HepG2 (cell line): ENCODE results near the gene MEA1. TPM values are rescaled to one million over a fixed set of nuclear protein-coding genes. Genes with fewer than 3 reads are reported as not detected.

Experiments
- ASH2L ChIP-seq: fragments of 300-600, 200-600 bp; sonication (generic); IDR thresholded peaks from 2 replicates; pipeline ENCODE4 v1.7.0; 2017; ENCODE audit warnings: low read depth, mild to moderate bottlenecking, moderate library complexity, mixed read lengths, low read length; ENCODE audit not compliant: insufficient read length
- EEA1 ChIP-seq: sonication (generic); formaldehyde crosslinking; IDR thresholded peaks from 2 replicates; pipeline ENCODE4 v1.5.1; 2020; ENCODE audit warnings: mild to moderate bottlenecking, missing genetic modification reagents, borderline replicate concordance
- FOSL1 ChIP-seq: sonication (generic); formaldehyde crosslinking; IDR thresholded peaks from 2 replicates; pipeline ENCODE4 v1.9.0; 2021; ENCODE audit warnings: missing genetic modification reagents, borderline replicate concordance
- FOXA1 ChIP-seq, 2 experiments: fragments of 450-650 bp in 1 of 2; sonication (generic) in 1 of 2; formaldehyde crosslinking in 1 of 2; IDR thresholded peaks; 2 replicates each; pipeline versions ENCODE4 v1.4.0 to v1.6.1; 2016 to 2020; ENCODE audit warnings: missing genetic modification reagents in 1 of 2
- FOXK1 ChIP-seq: sonication (generic); formaldehyde crosslinking; IDR thresholded peaks from 2 replicates; pipeline ENCODE4 v1.4.0; 2020; ENCODE audit warnings: low read depth, missing genetic modification reagents, borderline replicate concordance
- FOXP1 ChIP-seq, 2 experiments: fragments of 450-650 bp in 1 of 2; IDR thresholded peaks; 2 replicates each; pipeline ENCODE4 v1.6.1; 2017 to 2018; ENCODE audit warnings: antibody characterized with exemption in 1 of 2
- GPN1 ChIP-seq: sonication (generic); formaldehyde crosslinking; IDR thresholded peaks from 2 replicates; pipeline ENCODE4 v1.5.1; 2020; ENCODE audit warnings: missing genetic modification reagents, borderline replicate concordance
- PBX2 ChIP-seq: IDR thresholded peaks from 2 replicates; pipeline ENCODE4 v1.6.1; 2016; ENCODE audit warnings: control low read depth
- POLR2AphosphoS5 ChIP-seq: IDR thresholded peaks from 2 replicates; pipeline ENCODE4 v1.6.1; 2012; ENCODE audit warnings: low read depth, low read length
- SP1 ChIP-seq, 2 experiments: fragments of 450-650 bp in 1 of 2; sonication (generic) in 1 of 2; formaldehyde crosslinking in 1 of 2; IDR thresholded peaks; 2 replicates each; pipeline versions ENCODE4 v1.4.0 to v1.6.1; 2016 to 2020; ENCODE audit warnings: missing genetic modification reagents in 1 of 2
- TFDP2 ChIP-seq: sonication (generic); formaldehyde crosslinking; IDR thresholded peaks from 2 replicates; pipeline ENCODE4 v1.4.0; 2020; ENCODE audit warnings: missing genetic modification reagents
- TIGD3 ChIP-seq: sonication (generic); formaldehyde crosslinking; IDR thresholded peaks from 2 replicates; pipeline ENCODE4 v1.5.1; 2020; ENCODE audit warnings: mild to moderate bottlenecking, missing genetic modification reagents, borderline replicate concordance
- ZBTB25 ChIP-seq: IDR thresholded peaks from 2 replicates; pipeline ENCODE4 v1.6.1; 2018; ENCODE audit warnings: missing genetic modification reagents
- ZEB1 ChIP-seq: IDR thresholded peaks from 2 replicates; pipeline ENCODE4 v1.6.1; 2012; ENCODE audit warnings: mild to moderate bottlenecking, low read depth, inconsistent platforms; ENCODE audit not compliant: insufficient replicate concordance
- ZFP36 ChIP-seq: fragments of 150-350 bp; IDR thresholded peaks from 2 replicates; pipeline ENCODE4 v1.6.1; 2018; ENCODE audit warnings: borderline replicate concordance, low read length, low read depth; ENCODE audit not compliant: partially characterized antibody
- ZNF362 ChIP-seq: sonication (generic); formaldehyde crosslinking; IDR thresholded peaks from 2 replicates; pipeline ENCODE4 v1.4.0; 2020; ENCODE audit warnings: missing genetic modification reagents, mild to moderate bottlenecking, borderline replicate concordance
- ZNF792 ChIP-seq: IDR thresholded peaks from 2 replicates; pipeline ENCODE4 v1.6.1; 2016
- polyA plus RNA-seq, 8 experiments: library from polyadenylated mRNA; depleted of rRNA in 3 of 8; stranded (reverse) in 7 of 8; unstranded in 1 of 8; fragments of >200 nt; fragmentation: Illumina TruSeq in 4 of 8; extraction: Trizol in 4 of 8; gene quantifications; 2 replicates each; pipeline versions ENCODE4 v1.2.1 to v1.2.3, GENCODE V29; 2011 to 2016; ENCODE audit warnings: low read depth in 4 of 8, missing spikeins in 1 of 8, mixed read lengths in 1 of 8; ENCODE audit not compliant: insufficient read depth in 1 of 8
- total RNA-seq, 5 experiments: library from RNA; depleted of rRNA; stranded (reverse); fragments of >200 nt; fragmentation: Illumina TruSeq; extraction: Trizol; gene quantifications; 2 replicates each; pipeline ENCODE4 v1.2.3, GENCODE V29; 2016; ENCODE audit warnings: low read depth in 1 of 5
- TF ChIP-seq, protein P1 (sequence below): sonication (generic); formaldehyde crosslinking; IDR thresholded peaks from 2 replicates; pipeline ENCODE4 v1.4.0; 2020; ENCODE audit warnings: missing genetic modification reagents

MEA1 gene
- total and polyA plus RNA-seq, 2 of the 13 experiments (the other 11 are each of a cell fraction or from before 2014, with no cell fraction given) = 75.6 to 86.2 TPM

- TF ChIP-seq GPN1 = no peak
- TF ChIP-seq ZFP36 = no peak
- 0 out of 2 replicates have a peak, but pooled peaks have one; percentile 24 for TF ChIP-seq ZNF792 (CRISPR knock-in tag)
- TF ChIP-seq TFDP2 (CRISPR knock-in tag) = peak; percentile 56; the same call in 1 of the 2 replicates
- 0 out of 2 replicates have a peak, but pooled peaks have one; percentile 26 for TF ChIP-seq ZNF362 (CRISPR knock-in tag)
- TF ChIP-seq ASH2L = peak; percentile 71
- no peak for TF ChIP-seq FOSL1 (CRISPR knock-in tag)
- TF ChIP-seq, protein P1, sequence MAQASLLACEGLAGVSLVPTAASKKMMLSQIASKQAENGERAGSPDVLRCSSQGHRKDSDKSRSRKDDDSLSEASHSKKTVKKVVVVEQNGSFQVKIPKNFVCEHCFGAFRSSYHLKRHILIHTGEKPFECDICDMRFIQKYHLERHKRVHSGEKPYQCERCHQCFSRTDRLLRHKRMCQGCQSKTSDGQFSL = no peak
- no peak for TF ChIP-seq FOXA1 (IDR thresholded peaks at IDR 0.05)
- TF ChIP-seq FOXA1 (CRISPR knock-in tag; IDR thresholded peaks at IDR 0.05) = peak; percentile 55; the same call in 1 of the 2 replicates
- TF ChIP-seq FOXK1 (CRISPR knock-in tag) = peak; percentile 98
- no peak; the same call in 1 of the 2 replicates for TF ChIP-seq PBX2 (CRISPR knock-in tag)
- TF ChIP-seq SP1 (IDR thresholded peaks at IDR 0.05) = no peak
- TF ChIP-seq SP1 (CRISPR knock-in tag; IDR thresholded peaks at IDR 0.05) = peak; percentile 96
- TF ChIP-seq ZEB1 = peak; percentile 86
- TF ChIP-seq FOXP1 (IDR thresholded peaks at IDR 0.05) = no peak
- peak; percentile 38; the same call in 1 of the 2 replicates for TF ChIP-seq FOXP1 (CRISPR knock-in tag; IDR thresholded peaks at IDR 0.05)
- peak; percentile 91; the same call in 1 of the 2 replicates for TF ChIP-seq EEA1 (CRISPR knock-in tag)
- TF ChIP-seq POLR2AphosphoS5 = peak; percentile 90
- TF ChIP-seq TIGD3 (CRISPR knock-in tag) = no peak
- TF ChIP-seq ZBTB25 (CRISPR knock-in tag) = no peak
Observed at GRCh38 chr6:43059168-43060033, 45.7 kb upstream of the MEA1 start, which contains the start of the genes KLC4 and MRPL2 (continued).
